IPS-NIHi7 (cell line): Measurements from ENCODE around the gene STKLD1.
"Not testable (repeated sequence)": the region's sequence is repeated elsewhere in the genome, so short reads cannot be mapped to it uniquely, and the experiment has no call there.

ENCODE experiments used
- DNase-seq: peaks from one replicate; pipeline ENCODE4 v3.0.0; 2012; ENCODE audit warnings: mixed read lengths; ENCODE audit errors: extremely low spot score

The STKLD1 gene

GRCh38 chr9:133384736-133385321 lies 8.7 kb downstream of the STKLD1 start:
- no peak for DNase-seq

- DNase-seq = no peak
Observed at GRCh38 chr9:133385452-133385851, 9.3 kb downstream of the STKLD1 start.

GRCh38 chr9:133386338-133386737 lies 10.2 kb downstream of the STKLD1 start:
- DNase-seq = no peak

GRCh38 chr9:133387680-133388079 lies 11.5 kb downstream of the STKLD1 start:
- no peak for DNase-seq

DNA sequence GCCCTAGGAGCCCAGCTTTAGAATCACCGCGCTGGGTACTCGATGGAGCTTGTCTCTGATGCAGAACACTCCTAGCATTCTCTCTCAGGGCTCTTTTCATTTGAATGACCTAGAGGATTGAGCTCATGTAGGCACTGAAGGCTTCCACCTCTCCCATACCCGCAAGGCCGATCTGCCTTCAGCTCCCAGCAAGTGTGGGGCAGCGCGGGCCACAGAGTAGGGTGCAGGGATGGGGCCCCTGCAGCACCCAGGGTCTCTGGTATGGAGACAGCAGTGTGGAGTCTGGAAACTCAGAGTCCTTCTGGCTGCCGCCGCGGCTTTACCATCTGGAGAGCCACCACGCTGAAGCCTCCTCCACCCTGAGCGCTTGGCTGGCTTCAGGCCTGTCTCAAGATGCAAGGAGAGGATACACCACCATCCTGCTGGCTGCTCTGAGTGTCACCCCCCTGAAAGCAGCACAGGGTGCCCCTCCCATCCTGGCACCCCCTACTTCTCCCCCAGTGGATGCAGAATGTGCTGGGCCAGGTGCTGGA lies 12.9 kb downstream of the STKLD1 start:
- DNase-seq = no peak

DNA sequence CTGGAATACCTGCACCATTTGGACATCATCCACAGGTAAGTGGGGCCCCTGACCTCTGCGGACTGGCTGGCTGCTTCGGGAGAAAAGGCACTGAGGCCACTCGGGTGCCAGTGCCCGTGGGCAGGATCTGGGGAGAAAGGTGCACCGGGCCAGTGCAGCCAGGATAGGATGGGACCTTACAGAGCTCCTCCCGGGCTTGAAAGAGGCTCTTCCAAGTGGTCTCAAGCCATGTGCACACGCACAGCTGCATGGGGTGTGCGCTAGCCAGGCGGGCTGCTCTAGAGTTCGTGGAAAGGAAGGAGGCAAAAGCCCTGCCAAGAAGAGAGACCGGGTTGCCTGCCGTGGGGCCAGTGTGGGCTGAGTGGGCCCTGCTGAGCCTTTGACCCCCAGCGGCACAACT lies 13.4 kb downstream of the STKLD1 start:
- DNase-seq = no peak

DNA sequence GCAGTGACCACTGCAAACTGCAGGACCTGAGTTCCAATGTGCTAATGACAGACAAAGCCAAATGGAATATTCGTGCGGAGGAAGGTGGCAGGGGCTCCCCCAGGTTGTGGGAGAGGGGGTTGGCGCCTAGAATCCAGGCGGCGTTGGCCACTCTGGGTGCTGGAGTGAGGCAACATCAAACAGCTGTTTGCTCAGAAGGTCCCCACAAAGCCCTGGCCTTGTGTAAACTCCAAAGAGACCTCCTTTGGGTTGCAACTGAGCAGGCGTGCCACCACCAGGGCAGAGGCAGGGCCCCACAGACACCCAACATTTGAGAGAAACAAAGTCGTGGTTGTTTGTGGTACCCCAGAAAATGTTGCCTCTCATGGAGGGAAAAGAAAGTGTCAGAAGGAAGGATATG lies 14.5 kb downstream of the STKLD1 start:
- DNase-seq = no peak

- not testable (repeated sequence) for DNase-seq
Observed at GRCh38 chr9:133391449-133391848, 15.3 kb downstream of the STKLD1 start.

- not testable (repeated sequence) for DNase-seq
Observed at GRCh38 chr9:133392308-133392707, 16.1 kb downstream of the STKLD1 start.

DNA sequence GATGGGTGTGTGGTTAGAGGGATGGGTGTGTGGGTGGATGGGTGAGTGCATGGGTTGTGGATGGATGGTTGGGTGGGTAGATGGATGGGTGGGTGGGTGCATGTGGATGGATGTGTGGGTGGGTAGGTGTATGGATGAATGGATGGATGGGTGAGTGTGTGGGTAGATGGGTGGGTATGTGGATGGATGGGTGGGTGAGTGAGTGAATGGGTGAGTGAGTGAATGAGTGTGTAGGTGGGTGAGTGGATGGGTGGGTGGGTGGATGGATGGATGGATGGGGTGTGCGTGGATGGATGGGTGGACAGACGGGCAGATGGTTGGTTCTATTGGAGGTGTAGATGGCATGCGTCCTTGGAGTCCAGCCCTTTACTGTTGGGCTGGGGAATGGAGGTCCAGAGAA lies 17.2 kb downstream of the STKLD1 start:
- no peak for DNase-seq

GRCh38 chr9:133394687-133395271 lies 18.6 kb downstream of the STKLD1 start:
- no peak for DNase-seq

DNA sequence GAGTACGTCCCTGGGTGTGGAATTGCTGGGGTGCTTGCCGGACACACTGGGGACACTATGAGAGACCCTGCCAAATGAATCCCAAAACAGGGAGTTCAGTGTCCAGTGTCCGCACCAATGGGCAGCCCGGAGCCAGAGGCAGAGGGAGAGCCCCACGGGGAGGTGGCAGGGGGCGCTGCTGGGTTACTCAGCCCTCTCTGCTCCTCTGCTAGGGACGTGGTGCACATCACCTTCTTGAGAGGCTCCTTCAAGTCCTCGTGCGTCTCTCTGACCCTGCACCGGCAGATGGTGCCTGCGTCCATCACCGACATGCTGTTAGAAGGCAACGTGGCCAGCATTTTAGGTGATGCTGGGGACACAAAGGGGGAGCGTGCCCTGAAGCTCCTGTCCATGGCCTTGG lies 20.8 kb downstream of the STKLD1 start:
- peak; percentile 83 for DNase-seq

GRCh38 chr9:133397370-133397769 lies 21.2 kb downstream of the STKLD1 start:
- no peak for DNase-seq

- DNase-seq = no peak
Observed at GRCh38 chr9:133397895-133398294, 21.7 kb downstream of the STKLD1 start.

- no peak for DNase-seq
Observed at GRCh38 chr9:133400292-133400691, 24.1 kb downstream of the STKLD1 start.

DNA sequence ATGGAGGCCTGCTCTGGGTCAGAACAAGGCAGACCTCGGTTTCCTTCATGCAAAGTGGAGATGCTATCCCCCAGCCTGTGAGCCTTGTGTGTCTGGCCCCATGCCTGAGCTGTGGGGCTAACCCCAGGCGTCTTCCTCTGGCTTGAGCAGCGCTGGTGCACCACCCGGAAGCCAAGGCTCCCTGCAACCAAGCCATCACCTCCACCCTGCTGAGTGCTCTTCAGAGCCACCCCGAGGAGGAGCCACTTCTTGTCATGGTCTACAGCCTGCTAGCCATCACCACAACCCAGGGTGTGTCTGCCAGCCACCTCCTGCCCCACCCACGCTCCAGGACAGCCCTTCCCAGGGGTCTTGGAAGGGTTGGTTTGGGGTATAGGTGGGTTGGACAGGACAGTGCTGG lies 25.4 kb downstream of the STKLD1 start:
- DNase-seq = no peak

- DNase-seq = no peak
Observed at GRCh38 chr9:133402689-133403088, 26.5 kb downstream of the STKLD1 start.

DNA sequence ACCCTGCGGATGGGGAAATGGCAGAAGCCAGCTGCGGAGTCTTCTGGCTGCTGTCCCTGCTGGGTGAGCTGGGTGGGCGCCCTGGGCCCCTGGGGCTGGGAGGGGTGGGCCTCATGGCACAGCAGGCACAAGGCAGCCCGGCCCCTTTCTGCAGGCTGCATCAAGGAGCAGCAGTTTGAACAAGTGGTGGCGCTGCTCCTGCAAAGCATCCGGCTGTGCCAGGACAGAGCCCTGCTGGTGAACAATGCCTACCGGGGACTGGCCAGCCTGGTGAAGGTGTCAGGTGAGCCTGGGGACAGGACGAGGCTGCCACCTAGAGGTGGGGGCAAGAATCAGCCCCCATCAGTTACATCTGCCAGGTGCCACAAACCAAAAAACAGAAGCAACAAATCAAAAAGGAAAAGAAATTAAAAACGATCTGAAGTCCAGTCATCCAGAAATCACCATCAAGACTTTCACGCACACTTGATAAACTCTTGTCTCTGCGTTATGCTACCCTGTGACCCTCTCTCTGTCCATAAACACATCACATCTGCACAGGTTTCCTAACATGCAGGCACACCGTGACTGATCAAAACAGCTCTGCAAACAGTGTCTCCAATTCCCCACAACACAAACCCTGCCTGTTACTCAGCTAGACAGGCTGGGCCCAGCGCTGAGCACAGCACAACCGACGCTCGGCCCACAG lies 27.7 kb downstream of the STKLD1 start:
- peak; percentile 77 for DNase-seq

- DNase-seq = no peak
Observed at GRCh38 chr9:133404454-133405002, 28.4 kb downstream of the STKLD1 start.

- no peak for DNase-seq
Observed at GRCh38 chr9:133405508-133406438, 29.6 kb downstream of the STKLD1 start.

GRCh38 chr9:133406480-133407307 lies 30.5 kb downstream of the STKLD1 start:
- DNase-seq = peak; percentile 91
